NOMO-1 treated with DMSO at 0.1 percent for 48 hours (cell line): ENCODE measurements around the gene EEF1AKMT4.

Experiments used
- DNase-seq: peaks from one replicate; lab custom pipeline; 2025; ENCODE audit not compliant: unreplicated experiment; lab: John Stamatoyannopoulos, UW

Gene EEF1AKMT4

DNA sequence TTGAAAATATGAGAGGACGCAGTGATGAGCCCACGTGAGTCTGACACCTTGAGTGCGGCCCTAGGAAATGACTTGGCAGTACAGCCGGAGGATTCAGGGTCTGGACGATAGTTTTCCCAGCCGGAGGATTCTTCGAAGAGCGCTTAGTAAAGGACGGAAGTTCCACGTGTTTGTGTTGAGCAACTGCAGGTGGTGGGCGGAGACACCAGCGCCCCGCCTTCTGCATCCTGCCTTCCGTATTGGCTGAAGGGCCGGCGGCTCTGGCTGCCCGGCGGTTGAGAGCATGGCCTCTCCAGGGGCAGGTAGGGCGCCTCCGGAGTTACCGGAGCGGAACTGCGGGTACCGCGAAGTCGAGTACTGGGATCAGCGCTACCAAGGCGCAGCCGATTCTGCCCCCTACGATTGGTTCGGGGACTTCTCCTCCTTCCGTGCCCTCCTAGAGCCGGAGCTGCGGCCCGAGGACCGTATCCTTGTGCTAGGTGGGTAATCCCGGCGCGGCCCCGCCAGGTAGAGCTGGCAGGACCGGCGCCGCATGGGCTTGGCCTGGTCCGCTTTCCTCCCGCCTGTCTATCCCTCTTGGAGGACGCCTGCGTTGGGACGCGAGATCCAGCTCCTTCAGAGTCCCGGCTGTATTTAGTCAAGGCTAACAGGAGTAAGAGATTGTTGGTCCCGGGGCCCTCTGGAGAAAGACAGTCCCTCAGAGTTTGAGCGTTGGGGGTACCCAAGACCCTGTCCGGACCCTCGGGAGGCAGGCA, at the start of gene EEF1AKMT4:
Gene EEF1AKMT4, plus strand, starts transcription at position 261 of the 755 bp plus-strand sequence. Its CDS starts 23 bp downstream, at position 284.
- DNase-seq, result peak; percentile 100

DNA sequence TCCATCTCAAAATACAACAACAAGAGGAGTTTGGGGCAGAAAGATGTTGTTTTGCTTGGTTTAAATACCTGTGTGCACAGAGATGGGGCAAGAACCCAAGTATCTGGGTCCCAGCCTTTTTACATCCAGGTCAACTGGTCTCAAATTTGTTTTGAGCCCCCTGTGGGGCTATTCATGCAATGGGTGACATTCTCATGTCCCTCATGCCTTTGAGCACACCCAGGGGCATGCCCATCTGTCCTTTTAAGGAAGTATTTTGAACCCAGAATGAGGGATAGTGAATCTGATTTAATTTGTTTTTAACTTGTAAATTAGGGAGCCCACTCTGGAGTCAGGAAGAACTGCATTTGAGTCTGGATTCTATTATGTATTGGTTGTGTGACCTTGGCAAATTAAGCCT, 48.6 kb upstream of the EEF1AKMT4 start:
- DNase-seq, result no peak

DNA sequence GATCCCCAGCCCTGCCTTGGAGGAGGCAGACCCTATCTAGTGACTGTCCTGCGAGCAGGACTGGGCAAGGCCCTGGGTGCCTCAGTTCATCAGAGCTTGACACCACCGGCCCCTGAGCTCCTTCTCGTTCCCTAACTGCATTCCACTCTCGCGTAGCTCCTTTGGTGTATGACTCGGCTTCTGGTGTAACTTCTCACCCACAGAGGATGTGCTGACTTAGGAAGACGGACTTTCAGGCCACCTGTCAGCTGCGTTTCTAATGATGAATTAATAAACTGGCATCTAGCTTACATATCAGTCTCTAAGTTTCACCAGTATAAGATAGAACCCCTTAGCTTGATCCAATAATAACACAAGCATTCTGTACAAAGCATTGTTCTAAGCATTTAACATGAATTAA, 45.9 kb upstream of the EEF1AKMT4 start:
- no peak for DNase-seq

DNA sequence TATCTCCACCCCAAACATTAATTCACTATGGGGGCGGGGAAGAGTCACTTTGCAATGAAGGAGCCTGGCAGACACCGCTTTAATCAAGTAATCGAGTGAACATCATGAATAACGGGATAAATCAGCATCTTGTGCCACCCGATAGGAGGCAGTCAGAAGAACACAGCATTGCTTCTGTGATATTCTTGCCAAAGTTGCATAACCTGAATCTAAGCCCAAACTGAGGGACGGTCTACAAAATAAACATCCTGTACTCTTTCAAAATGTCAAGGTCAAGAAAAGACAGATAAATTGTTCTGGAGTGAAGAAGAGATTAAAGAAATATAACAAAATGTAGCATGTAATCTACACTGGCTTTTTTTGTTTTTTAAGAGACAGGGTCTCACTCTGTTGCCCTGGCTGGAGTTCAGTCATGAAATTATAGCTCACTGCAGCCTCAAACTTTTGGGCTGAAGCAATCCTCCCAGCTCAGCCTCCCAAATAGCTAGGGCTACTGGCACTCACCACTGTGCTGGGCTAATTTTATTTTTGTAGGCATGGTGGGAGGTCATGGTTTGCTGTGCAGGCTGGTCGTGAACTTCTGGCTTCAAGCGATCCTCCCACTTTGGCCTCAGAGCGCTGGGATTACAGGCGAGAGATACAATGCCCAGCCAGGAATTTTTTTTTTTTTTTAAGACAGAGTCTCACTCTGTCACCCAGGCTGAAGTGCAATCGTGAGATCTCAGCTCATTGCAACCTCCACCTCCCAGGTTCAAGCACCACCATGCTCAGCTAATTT, 40.1 kb upstream of the EEF1AKMT4 start:
- no peak for DNase-seq

DNA sequence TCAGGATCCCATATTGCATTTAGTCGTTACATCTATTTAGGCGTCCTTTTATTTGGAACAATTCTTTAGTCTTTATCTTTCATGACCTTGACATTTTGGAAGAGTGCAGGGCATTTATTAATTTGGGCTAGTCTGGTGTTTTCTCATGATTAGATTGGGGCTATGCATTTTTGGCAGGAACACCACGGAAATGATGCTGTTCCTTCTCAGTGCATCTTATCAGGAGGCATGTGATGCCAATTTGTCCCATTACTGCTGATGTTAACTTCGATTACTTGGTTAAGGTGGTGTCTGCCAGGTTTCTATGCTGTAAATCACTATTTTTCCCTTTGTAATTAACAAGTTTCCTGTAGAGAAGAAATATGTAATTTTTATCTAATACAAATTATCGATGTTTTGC, 38.2 kb upstream of the EEF1AKMT4 start:
- no peak for DNase-seq

DNA sequence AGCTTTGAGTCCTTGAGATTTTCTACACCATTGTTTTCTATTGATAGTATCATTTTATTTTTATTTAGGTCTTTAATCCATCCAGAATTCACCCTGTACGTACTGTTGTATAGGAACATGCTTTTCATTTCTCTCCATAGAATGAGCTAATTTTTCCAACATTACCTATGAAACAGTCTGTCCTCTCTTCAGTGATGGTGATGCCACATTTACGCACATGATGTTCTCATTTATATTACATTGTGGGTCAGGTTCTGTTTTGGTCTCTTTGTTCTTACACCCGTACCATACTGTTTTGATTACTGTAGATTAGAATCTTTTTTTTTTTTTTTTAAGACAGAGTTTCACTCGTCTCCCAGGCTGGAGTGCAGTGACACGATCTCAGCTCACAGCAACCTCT, 37.8 kb upstream of the EEF1AKMT4 start:
- DNase-seq, result no peak

DNA sequence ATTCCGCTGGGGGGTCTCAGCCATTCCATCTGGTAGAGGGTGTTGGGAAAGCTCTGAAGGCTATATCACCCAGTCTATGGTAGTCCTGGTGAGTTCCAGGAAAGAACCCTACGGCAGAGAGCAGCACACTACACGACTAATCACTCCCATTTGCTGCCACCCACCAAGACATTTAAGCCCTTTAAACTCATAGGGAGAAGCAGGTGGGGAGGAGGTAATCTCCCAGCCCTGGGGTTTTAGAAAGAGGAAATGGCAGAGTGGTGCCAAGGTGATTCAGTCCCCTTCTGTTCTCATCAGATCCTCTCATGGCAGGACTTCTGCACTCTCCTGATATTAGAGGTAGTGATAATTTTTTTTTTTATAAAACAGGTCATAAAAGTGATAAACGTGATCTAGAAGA, 30.7 kb upstream of the EEF1AKMT4 start:
- no peak for DNase-seq

DNA sequence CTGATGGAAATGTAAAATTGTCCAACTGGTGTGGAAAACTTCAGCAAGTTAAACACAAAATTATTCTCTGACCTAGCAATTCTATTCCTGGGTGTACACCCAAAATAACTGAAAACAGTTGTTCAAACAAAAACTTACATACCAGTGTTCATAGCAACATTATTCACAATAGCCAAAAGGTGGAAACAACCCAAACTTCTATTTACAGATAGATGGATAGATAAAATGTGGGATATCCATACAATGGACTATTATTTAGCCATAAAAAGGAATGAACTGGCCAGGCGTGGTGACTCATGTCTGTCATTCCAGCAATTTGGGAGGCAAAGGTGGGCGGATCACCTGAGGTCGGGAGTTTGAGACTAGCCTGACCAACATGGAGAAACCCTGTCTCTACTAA, 27.0 kb upstream of the EEF1AKMT4 start:
- no peak for DNase-seq

DNA sequence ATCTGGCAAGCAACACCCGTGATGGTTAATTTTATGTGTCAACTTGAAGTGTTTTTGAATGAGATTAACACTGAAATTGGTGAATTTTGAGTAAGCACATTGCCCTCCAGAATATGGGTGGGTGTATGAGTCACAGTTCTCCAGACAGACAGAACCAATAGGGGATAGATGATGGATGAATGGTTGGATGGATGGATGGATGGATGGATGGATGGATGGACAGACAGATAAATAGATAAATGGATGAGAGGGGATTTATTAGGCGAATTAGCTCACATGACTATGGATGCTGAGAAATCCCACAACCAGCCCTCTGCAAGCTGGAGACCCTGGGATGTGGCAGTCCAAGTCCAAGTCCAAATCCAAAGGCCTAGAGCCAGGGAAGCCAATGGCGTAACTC, 25.5 kb upstream of the EEF1AKMT4 start:
- DNase-seq, result no peak

DNA sequence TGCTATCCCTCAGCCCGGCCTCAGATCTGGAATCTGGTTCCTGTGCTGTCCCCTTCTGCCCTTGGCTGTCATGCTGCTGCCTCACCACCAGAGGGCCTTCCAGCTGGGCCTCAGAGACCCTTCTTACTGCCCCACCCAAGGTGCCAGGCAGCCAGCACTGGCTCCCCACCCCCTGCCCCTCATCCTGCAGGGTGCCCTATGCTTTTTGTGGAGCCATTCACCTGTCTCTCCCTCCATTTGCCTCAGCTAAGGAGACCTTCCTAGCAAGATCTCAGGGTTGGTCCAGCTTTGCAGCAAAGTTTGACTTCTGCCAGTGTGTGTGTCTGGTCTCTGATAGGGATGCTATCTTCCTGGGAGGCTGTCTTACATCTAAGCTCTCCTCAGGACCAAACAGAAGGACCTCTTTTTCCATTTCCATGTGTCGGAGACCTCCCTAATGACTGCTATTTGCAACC, 22.0 kb upstream of the EEF1AKMT4 start:
- no peak for DNase-seq

DNA sequence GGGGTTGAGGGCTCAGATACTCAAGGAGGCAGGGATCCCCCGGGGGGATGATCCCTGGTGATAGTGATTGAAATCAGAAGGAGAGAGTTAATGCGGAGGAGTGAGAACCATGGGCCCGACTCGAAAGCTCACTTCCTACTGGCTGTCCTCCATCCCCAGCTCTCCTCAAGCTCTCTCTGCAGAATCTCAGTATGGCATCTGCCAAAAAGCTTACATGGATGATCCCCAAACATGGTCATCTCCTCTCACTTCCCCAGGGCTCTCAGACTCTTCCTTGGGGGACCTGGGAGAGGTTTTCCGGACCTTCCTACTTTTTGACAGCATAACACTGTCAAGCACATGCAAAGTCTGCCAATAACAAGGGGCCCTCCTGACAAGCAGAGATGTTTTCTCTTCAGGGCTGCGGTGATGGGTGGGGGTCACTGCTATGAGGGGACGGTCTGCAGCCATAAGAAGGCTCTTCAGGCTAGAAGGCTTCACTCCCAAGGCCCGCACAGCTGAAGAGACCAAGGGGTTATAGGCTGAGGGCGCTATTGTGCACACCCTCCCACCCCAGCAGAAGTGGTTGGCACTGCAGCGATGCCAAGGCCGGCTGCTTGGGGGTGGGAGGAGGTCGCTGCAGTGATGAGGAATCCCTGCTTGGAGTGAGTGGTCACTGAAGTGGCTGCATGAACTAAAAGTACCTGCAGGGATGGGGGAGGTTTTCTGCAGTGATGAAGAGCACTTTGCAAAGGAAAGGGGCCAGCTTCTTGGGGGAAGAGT, 20.9 kb upstream of the EEF1AKMT4 start:
- DNase-seq, result no peak

DNA sequence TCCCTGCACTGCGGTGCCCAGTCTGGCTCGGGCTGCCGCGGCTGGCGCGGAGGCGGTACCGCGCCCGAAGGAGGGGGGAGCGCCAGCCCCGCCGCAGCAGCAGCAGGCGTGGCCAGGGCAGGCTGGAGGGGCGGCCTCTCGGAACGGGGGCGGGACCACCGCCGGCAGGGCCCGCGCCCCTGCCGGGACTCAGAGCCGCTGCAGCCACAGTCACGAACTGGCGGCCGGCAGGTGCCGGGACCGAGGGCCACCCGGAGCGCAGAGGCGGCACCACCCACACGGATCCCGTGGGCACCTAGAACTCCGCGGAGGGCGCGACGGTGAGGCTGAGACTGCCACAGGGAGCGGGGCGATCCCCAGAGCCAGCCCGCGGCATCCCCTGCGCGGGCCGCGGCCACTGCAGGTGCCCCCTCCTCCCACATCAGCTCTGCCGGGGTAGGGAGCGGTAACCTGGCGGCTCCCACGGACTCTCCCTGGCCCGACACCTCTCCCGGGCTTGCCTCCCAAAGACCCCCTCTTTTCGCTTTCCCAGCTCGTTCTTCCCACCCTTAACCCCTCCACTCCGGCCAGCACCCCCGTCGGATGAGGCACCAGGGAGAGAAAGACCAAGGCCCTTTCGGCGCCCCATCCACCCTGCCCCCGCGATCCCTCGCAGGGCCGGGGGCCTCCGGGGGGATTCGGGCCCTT, 19.9 kb upstream of the EEF1AKMT4 start, which contains the start of gene VWA5B2:
Gene VWA5B2, plus strand, starts transcription at position 192 of the 687 bp plus-strand sequence. CDS start 944 bp downstream, outside the sequence.
- DNase-seq, result peak; percentile 64

DNA sequence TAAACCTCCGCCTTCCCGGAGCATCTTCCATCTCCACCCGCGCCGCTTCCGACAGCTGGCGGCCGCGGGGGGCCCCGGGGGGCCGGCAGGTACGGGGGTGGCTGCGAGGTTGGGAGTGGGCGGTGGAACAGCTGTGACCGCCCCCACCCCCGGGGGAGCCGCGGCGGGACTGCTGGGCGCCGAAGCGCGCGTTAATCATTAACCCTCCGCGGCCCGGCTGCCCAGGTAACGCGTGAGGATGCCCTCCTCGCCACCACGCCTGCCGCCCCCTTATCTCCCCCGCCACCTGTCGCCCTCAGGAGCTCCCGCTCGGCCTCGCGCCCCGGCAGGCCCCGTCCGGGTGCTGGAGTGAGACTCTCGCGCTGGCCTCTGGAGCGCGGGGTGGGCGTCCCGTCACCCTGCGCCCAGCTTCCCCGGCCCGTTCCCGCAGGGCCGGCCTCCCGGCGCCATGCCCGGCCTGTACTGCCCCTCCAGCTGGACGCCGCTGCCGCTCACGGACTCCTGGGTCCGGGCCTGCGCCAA, 19.3 kb upstream of the EEF1AKMT4 start:
- DNase-seq, result no peak

DNA sequence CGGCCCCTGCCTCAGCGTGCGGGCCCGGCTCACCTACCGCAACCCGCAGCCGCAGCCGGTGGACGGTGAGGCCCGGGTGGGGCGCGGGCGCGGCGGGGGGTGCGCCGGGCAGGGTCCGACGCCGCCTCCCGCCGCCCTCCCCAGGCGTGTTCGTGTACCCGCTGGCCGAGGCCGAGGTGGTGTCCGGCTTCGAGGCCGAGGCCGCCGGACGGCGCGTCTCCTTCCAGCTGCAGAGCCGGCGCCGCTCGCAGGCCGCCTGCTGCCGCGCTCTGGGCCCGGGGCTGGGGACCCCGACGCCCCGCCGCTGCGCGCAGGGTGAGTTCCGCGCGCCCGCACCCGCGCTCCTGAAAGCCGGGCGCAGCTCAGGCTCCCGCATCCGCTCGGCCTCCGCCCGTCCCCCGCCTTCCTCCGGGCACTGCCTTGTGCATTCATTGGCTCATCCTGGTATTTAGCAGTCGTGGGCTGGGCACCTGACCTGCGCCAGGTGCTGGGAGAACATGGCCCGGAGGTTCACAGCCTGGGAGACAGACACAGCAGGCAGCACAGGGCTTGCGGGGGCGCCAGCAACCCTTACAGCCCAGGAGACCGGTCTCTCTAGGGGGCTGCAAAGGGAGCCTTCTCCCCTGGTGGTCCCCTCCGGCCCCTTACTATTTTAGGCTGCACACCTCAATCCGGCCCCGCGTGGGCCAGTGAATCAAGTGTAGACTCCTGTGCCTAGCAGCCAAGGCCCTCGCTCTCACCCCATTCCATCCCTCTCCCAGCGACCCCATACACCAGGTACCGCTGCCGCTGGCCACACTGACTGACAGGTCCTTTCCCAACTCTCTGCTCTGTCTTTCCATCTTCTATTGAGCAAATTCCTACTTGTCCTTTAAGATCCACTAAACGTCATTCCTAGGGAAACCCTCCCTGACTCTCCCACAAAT, 18.6 kb upstream of the EEF1AKMT4 start:
- no peak for DNase-seq

DNA sequence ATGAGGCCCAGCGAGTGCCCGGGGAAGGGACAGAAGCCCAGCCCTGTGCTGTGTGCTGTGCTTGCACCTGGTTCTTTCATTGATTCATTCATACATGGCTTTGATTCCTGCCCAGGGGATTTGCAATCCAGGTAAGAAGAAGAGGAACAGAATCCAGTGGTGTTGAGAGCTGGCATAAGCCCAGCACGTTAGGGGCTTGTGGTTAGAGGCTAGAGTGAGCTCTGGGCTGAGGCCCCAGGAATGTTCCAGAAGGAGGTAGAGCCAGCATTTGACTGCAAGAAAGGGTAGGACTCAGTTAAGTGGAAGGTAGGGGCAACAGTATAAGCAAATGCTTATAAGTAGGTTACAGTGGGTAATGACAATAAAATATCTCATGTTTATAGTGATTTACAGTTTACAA, 17.8 kb upstream of the EEF1AKMT4 start:
- no peak for DNase-seq

DNA sequence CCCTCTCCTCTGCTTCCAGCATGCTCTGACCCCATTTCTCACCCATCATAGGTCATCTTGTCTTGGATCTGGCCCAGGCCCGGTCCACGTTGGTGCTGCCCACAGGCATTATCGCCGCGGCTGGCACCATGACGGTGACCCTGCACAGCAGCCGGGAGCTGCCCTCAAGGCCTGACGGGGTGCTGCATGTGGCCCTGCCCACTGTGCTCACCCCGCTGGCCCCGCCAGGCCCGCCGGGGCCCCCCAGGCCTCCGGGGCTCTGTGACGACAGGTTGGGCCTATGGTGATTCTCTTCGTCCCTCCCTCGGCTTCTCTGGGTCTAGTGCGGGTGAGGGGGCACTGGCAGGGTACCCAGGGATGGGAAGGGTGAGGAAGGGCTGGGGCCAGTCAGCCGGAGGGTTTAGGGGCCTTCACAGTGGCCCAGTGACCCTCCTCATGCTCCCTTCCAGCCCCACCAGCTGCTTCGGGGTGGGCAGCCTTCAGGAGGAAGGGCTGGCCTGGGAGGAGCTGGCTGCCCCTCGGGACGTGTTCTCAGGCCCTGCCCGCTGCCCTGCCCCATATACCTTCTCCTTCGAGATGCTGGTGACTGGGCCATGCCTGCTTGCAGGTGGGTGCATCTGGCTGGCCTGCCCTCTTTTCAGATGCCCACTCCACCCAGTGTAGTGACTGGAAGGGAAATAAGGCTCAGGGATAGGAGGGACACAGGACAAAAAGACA, 16.2 kb upstream of the EEF1AKMT4 start:
- no peak for DNase-seq

DNA sequence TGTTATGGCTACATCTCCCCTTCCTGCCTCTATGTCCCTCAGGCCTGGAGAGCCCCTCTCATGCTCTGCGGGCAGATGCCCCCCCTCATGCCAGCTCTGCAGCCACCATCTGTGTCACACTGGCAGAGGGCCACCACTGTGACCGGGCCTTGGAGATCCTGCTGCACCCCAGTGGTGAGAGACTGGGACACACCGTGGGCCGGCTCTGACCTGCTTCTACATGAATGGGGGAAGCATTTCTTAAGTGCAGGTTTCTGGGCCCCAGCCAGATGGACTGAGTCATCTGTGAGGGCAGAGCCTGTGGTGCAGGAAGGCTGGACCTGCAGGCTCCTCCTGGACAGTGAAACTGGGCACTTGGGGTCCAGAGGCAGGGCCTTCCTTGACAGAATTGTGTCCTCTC, 15.2 kb upstream of the EEF1AKMT4 start:
- DNase-seq, result no peak

DNA sequence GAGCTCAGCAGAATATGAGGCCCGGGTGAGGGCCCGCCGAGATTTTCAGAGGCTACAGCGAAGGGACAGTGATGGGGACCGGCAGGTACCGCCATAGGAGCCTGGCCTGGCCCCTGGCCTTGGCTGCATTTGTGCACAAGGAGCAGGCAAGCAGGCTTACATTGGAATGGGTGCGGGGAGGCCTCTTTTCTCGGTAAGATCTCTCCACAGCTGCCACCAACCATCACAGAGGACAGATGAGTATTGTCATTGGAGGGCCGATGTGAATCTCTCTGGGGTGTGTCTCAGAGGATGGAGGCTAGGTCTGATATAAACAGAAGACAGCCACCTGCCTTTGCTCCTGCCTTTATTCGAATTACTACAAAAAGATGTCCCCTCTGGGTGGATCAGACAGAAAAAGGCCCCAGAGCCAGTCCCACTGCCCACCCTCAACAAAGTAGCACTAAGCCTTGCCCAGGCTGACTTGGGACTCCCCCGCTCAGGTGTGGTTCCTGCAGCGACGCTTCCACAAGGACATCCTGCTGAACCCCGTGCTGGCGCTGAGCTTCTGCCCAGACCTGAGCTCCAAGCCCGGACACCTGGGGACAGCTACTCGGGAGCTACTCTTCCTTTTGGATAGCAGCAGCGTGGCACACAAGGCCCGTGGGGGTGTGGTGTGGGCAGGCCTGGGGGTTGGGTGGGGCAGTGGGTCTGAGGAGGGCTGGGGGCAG, 14.6 kb upstream of the EEF1AKMT4 start:
- DNase-seq, result no peak
